Loucy (cell line): Measurements from ENCODE around the gene ZNF76.

Source experiments
- H2AFZ ChIP-seq: fragments of 200-600 bp; sonication (generic); 2 replicates; pipeline ENCODE4 v1.6.0; 2016; ENCODE audit warnings: antibody characterized with exemption, mild to moderate bottlenecking, low read length, moderate library complexity
- H3F3A ChIP-seq: fragments of 200-600 bp; 2 replicates; pipeline ENCODE4 v1.6.0; 2016; ENCODE audit warnings: antibody characterized with exemption, low read depth, mild to moderate bottlenecking
- H3K27me3 ChIP-seq: fragments of 200-600 bp; sonication (generic); 2 replicates; pipeline ENCODE4 v1.6.1; 2014; ENCODE audit warnings: low read length, mild to moderate bottlenecking; ENCODE audit not compliant: insufficient read depth, poor library complexity, severe bottlenecking
- H3K36me3 ChIP-seq: fragments of 200-600 bp; sonication (generic); 2 replicates; pipeline ENCODE4 v1.6.1; 2016; ENCODE audit warnings: low read length; ENCODE audit not compliant: insufficient read depth
- H3K4me1 ChIP-seq: fragments of 200-600 bp; sonication (generic); 2 replicates; pipeline ENCODE4 v1.5.1; 2014; ENCODE audit warnings: low read length, mild to moderate bottlenecking; ENCODE audit not compliant: insufficient read depth, poor library complexity, severe bottlenecking
- H3K4me2 ChIP-seq: fragments of 200-600 bp; sonication (generic); 2 replicates; pipeline ENCODE4 v1.6.0; 2014; ENCODE audit warnings: antibody characterized with exemption, low read length, low read depth, mild to moderate bottlenecking; ENCODE audit not compliant: poor library complexity, severe bottlenecking
- H3K4me3 ChIP-seq: fragments of 200-600 bp; sonication (generic); 2 replicates; pipeline ENCODE4 v1.5.1; 2014; ENCODE audit warnings: low read length, mild to moderate bottlenecking, mixed read lengths; ENCODE audit not compliant: poor library complexity, severe bottlenecking
- H3K79me2 ChIP-seq: fragments of 200-600 bp; sonication (generic); 2 replicates; pipeline ENCODE4 v1.6.1; 2014; ENCODE audit warnings: low read length; ENCODE audit not compliant: insufficient read depth
- H3K9ac ChIP-seq: fragments of 200-600 bp; sonication (generic); 2 replicates; pipeline ENCODE4 v1.6.0; 2014; ENCODE audit warnings: mild to moderate bottlenecking, low read depth, low read length, moderate library complexity; ENCODE audit not compliant: poor library complexity, severe bottlenecking
- H3K9me2 ChIP-seq: fragments of 200-600 bp; sonication (generic); replicated peaks from 2 replicates; pipeline ENCODE4 v1.6.1; 2016; ENCODE audit warnings: low read depth, low read length, mixed read lengths
- H3K9me3 ChIP-seq: fragments of 200-600 bp; sonication (generic); 2 replicates; pipeline ENCODE4 v1.6.1; 2014; ENCODE audit warnings: mild to moderate bottlenecking, antibody characterized with exemption, low read length, low read depth; ENCODE audit not compliant: insufficient read depth
- H4K20me1 ChIP-seq: fragments of 200-600 bp; sonication (generic); 2 replicates; pipeline ENCODE4 v1.6.0; 2014; ENCODE audit warnings: antibody characterized with exemption, low read length, mild to moderate bottlenecking; ENCODE audit not compliant: insufficient read depth, poor library complexity, severe bottlenecking
- EZH2phosphoT487 ChIP-seq: fragments of 200-600 bp; IDR thresholded peaks from 2 replicates; pipeline ENCODE4 v1.6.1; 2018; ENCODE audit warnings: antibody characterized with exemption, mild to moderate bottlenecking, moderate library complexity, borderline replicate concordance
- TF ChIP-seq, protein P1 (sequence below): fragments of 200-600 bp; sonication (generic); conservative IDR thresholded peaks from 2 replicates; pipeline ENCODE4 v1.5.1; 2014; ENCODE audit warnings: mild to moderate bottlenecking, antibody characterized with exemption, low read length

Gene ZNF76

GRCh38 chr6:35258336-35258735 is 1.2 kb upstream of the ZNF76 start:
- Histone ChIP-seq H3K36me3 (no peaks in the 10 kb centered on the region), H3K27me3 (no peaks in the 10 kb centered on the region), H3K79me2 (peaks cover 38% of the 10 kb centered on the region), H3K4me3 (peak overlapping the region; percentile 79), H2AFZ (peak overlapping the region; percentile 92; the same call in 1 of the 2 replicates), H3K4me1 (peaks cover 23% of the 10 kb centered on the region), H3K9ac (peak overlapping the region; percentile 92), H3K9me3 (no peaks in the 10 kb centered on the region), H4K20me1 (peaks cover 3% of the 10 kb centered on the region), H3K9me2 (no peaks in the 10 kb centered on the region), H3K4me2 (peak overlapping the region; percentile 84), H3F3A (peaks cover 6% of the 10 kb centered on the region; the same call in 1 of the 2 replicates)
- TF ChIP-seq EZH2phosphoT487 = no peak
- TF ChIP-seq, protein P1, sequence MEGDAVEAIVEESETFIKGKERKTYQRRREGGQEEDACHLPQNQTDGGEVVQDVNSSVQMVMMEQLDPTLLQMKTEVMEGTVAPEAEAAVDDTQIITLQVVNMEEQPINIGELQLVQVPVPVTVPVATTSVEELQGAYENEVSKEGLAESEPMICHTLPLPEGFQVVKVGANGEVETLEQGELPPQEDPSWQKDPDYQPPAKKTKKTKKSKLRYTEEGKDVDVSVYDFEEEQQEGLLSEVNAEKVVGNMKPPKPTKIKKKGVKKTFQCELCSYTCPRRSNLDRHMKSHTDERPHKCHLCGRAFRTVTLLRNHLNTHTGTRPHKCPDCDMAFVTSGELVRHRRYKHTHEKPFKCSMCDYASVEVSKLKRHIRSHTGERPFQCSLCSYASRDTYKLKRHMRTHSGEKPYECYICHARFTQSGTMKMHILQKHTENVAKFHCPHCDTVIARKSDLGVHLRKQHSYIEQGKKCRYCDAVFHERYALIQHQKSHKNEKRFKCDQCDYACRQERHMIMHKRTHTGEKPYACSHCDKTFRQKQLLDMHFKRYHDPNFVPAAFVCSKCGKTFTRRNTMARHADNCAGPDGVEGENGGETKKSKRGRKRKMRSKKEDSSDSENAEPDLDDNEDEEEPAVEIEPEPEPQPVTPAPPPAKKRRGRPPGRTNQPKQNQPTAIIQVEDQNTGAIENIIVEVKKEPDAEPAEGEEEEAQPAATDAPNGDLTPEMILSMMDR = no peak

- peaks cover 23% of the 10 kb centered on the region for H3K4me1 ChIP-seq
- H3K4me3 ChIP-seq = peak overlapping the region; percentile 79
- H3K27me3 ChIP-seq = no peaks in the 10 kb centered on the region
- no peaks in the 10 kb centered on the region for H3K9me3 ChIP-seq
- no peaks in the 10 kb centered on the region for H3K9me2 ChIP-seq
- peak overlapping the region; percentile 84 for H3K4me2 ChIP-seq
- H3F3A ChIP-seq = peaks cover 6% of the 10 kb centered on the region; the same call in 1 of the 2 replicates
- H4K20me1 ChIP-seq = peaks cover 3% of the 10 kb centered on the region
- H3K36me3 ChIP-seq = no peaks in the 10 kb centered on the region
- TF ChIP-seq EZH2phosphoT487 = no peak
- TF ChIP-seq, protein P1 = 0 out of 2 replicates have a peak, but pooled peaks have one; percentile 20
- H3K9ac ChIP-seq = peak overlapping the region; percentile 92
- peaks cover 38% of the 10 kb centered on the region for H3K79me2 ChIP-seq
- H2AFZ ChIP-seq = peak overlapping the region; percentile 92
Measured at GRCh38 chr6:35258858-35259193, 709 bp upstream of the ZNF76 start.

GRCh38 chr6:35259948-35260590 is 534 bp downstream of the ZNF76 start:
- no peaks in the 10 kb centered on the region for H3K9me3 ChIP-seq
- peaks cover 6% of the 10 kb centered on the region; the same call in 1 of the 2 replicates for H3F3A ChIP-seq
- no peaks in the 10 kb centered on the region for H3K36me3 ChIP-seq
- TF ChIP-seq EZH2phosphoT487 = no peak
- TF ChIP-seq, protein P1 = no peak
- H3K9me2 ChIP-seq = no peaks in the 10 kb centered on the region
- H4K20me1 ChIP-seq = peaks cover 3% of the 10 kb centered on the region
- no peaks in the 10 kb centered on the region for H3K27me3 ChIP-seq
- H3K4me3 ChIP-seq = peak overlapping the region; percentile 79
- H3K4me2 ChIP-seq = peak overlapping the region; percentile 97
- H3K79me2 ChIP-seq = peaks cover 38% of the 10 kb centered on the region
- H3K4me1 ChIP-seq = peaks cover 23% of the 10 kb centered on the region
- H3K9ac ChIP-seq = peak overlapping the region; percentile 92
- peak overlapping the region; percentile 92 for H2AFZ ChIP-seq
